Measurements from ENCODE around the gene GJD2.

The GJD2 gene

DNA sequence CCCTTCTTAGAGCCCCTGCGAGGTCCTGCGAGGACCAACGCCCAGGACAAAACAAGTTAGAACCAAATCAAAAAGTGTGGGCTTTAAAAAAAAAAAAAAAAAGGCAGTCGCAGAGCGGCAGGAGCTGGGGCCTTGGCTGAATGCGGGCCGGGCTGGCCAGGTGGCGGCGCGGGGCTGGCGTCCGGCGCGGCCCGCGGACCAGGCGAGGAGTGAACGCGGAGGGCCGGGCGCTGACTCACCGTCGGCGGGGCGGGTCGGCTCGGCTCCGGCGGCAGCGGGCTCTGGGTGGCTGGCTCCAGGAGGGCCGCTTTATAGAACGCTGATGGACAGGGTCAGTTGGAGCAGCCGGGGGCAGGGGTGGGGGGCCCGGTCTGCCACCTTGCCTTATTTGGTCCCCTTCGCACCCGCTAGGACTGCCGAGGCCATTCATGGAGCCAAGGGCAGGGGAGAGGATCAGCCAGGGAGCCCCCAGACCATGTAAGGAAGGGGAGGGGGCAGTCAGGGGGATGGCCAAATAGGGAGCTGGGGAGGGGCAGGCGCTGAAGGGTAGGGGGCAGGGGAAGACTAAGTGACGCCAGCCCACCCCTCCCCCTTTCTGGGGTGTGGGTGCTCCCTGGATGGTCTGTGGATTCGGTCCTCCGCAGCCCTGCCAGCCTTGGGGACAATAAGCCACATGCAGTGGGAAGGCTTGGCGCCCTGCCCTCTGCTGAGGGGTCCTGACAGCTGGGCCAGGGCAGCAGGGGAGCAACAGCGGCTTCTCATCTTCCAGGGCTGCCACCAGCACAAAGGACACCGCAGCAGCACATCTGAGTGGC, 40.7 kb upstream of the GJD2 start, which contains the start of gene ACTC1:
ACTC1 (minus strand) TSS at position 283 of the 815 bp plus-strand sequence. CDS start 741 bp downstream, outside the sequence.
- no peaks in the 10 kb centered on the region for H3K9me3 ChIP-seq (ENCODE audit: insufficient read depth, low read length)
- H3K4me3 ChIP-seq (ENCODE audit: insufficient read length, low read depth) = peak within 1 kb of the TSS; percentile 21
- TF ChIP-seq ZNF274 (IDR thresholded peaks at IDR 0.05; ENCODE audit: low read depth, low read length) (no peak), SUZ12 (IDR thresholded peaks at IDR 0.05; ENCODE audit: extremely low read depth, insufficient read depth, insufficient read length) (no peak)

GRCh38 chr15:34794590-34795206, 39.9 kb upstream of the GJD2 start:
- H3K4me1 ChIP-seq (ENCODE audit: insufficient read depth, insufficient read length) = peaks cover 2% of the 10 kb centered on the region
- peaks cover 25% of the 10 kb centered on the region for H3K27me3 ChIP-seq (ENCODE audit: insufficient read depth, insufficient read length)
- no peaks in the 10 kb centered on the region for H3K9me3 ChIP-seq (ENCODE audit: insufficient read depth, low read length)
- peaks cover 33% of the 10 kb centered on the region for H3K36me3 ChIP-seq (ENCODE audit: insufficient read depth, insufficient read length, low read length)
- H3K9ac ChIP-seq (ENCODE audit: insufficient read length, low read depth) = peak overlapping the region; percentile 50
- H3K4me3 ChIP-seq (ENCODE audit: insufficient read length, low read depth) = no peak overlapping the region
- DNase-seq (ENCODE audit: low read depth, low spot score) = no peak
- TF ChIP-seq ZNF274 (IDR thresholded peaks at IDR 0.05; ENCODE audit: low read depth, low read length) (no peak), YY1 (IDR thresholded peaks at IDR 0.05; ENCODE audit: insufficient read depth, insufficient read length) (no peak), SUZ12 (IDR thresholded peaks at IDR 0.05; ENCODE audit: extremely low read depth, insufficient read depth, insufficient read length) (no peak)

More for the DNA sequence above, 40.7 kb upstream of the GJD2 start, which contains the start of gene ACTC1:
- Histone ChIP-seq H3K27me3 (ENCODE audit: insufficient read depth, insufficient read length) (peaks cover 25% of the 10 kb centered on the region), H3K36me3 (ENCODE audit: insufficient read depth, insufficient read length, low read length) (peaks cover 28% of the 10 kb centered on the region), H3K4me1 (ENCODE audit: insufficient read depth, insufficient read length) (peaks cover 2% of the 10 kb centered on the region), H3K9ac (ENCODE audit: insufficient read length, low read depth) (peak within 1 kb of the TSS; percentile 61)
- DNase-seq (ENCODE audit: low read depth, low spot score) = no peak

DNA sequence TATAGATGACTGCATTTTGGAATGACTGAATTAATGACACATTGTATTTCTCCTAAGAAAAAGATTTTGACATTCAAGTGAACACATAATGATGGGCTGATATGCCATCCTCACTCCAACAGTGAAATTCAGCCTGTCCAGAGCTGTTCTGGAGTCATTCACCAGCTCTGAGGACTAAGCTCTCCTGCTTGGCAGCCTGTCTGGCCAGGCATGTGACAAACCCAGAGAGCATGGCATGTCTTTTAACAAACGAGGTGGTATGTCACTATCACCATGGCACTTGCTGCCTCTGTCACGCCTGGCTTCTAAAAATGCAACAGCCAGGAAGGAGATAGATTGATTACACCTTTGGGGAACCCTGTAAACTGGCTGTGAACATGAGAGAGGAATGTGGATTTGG, 39.1 kb upstream of the GJD2 start:
- H3K27me3 ChIP-seq (ENCODE audit: insufficient read depth, insufficient read length) = peaks cover 25% of the 10 kb centered on the region

DNA sequence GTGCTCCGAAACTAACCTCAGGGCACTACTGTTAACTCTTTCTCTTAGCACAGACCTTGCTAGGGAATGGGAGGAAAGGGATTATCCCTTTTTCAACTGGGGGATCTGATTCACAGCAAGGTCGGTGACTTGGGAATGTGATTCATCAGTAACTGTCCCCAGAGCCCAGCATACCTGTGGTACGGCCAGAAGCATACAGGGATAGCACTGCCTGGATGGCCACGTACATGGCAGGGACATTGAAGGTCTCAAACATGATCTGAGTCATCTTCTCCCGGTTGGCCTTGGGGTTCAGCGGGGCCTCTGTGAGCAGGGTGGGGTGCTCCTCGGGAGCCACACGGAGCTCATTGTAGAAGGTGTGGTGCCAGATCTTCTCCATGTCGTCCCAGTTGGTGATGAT, 38.3 kb upstream of the GJD2 start:
- TF ChIP-seq YY1 (IDR thresholded peaks at IDR 0.05; ENCODE audit: insufficient read depth, insufficient read length) = no peak
- no peak for TF ChIP-seq SUZ12 (IDR thresholded peaks at IDR 0.05; ENCODE audit: extremely low read depth, insufficient read depth, insufficient read length)
- TF ChIP-seq ZNF274 (IDR thresholded peaks at IDR 0.05; ENCODE audit: low read depth, low read length) = no peak
- no peak for DNase-seq (ENCODE audit: low read depth, low spot score)
- Histone ChIP-seq H3K4me1 (ENCODE audit: insufficient read depth, insufficient read length) (peaks cover 2% of the 10 kb centered on the region), H3K27me3 (ENCODE audit: insufficient read depth, insufficient read length) (peaks cover 25% of the 10 kb centered on the region), H3K4me3 (ENCODE audit: insufficient read length, low read depth) (no peak overlapping the region), H3K9me3 (ENCODE audit: insufficient read depth, low read length) (no peaks in the 10 kb centered on the region), H3K9ac (ENCODE audit: insufficient read length, low read depth) (no peak overlapping the region), H3K36me3 (ENCODE audit: insufficient read depth, insufficient read length, low read length) (peaks cover 33% of the 10 kb centered on the region)

More for the DNA sequence above, 39.1 kb upstream of the GJD2 start:
- H3K9me3 ChIP-seq (ENCODE audit: insufficient read depth, low read length) = no peaks in the 10 kb centered on the region
- H3K4me1 ChIP-seq (ENCODE audit: insufficient read depth, insufficient read length) = peaks cover 2% of the 10 kb centered on the region
- no peak for TF ChIP-seq SUZ12 (IDR thresholded peaks at IDR 0.05; ENCODE audit: extremely low read depth, insufficient read depth, insufficient read length)
- no peak for TF ChIP-seq YY1 (IDR thresholded peaks at IDR 0.05; ENCODE audit: insufficient read depth, insufficient read length)
- TF ChIP-seq ZNF274 (IDR thresholded peaks at IDR 0.05; ENCODE audit: low read depth, low read length) = no peak
- DNase-seq (ENCODE audit: low read depth, low spot score) = no peak
- H3K4me3 ChIP-seq (ENCODE audit: insufficient read length, low read depth) = no peak overlapping the region
- no peak overlapping the region for H3K9ac ChIP-seq (ENCODE audit: insufficient read length, low read depth)
- peaks cover 33% of the 10 kb centered on the region for H3K36me3 ChIP-seq (ENCODE audit: insufficient read depth, insufficient read length, low read length)

DNA sequence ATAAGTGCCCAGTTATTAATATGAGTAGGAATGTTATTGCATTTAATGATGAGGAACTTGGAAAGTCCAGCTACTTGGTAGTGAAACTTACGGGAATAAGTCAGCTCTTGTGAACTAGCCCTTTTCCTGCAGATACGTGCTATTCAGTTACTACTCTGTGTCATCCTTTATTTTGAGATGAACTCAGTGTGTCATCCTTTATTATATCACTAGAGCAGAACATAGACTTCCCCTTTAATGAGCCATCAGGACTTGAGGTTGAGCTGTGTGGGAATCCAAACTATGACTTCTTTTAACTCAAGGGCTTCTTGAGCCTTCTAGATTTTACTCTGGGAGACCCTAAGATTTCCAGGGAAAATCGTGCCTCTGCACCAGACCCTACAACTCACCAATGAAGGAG, 36.9 kb upstream of the GJD2 start:
- peaks cover 33% of the 10 kb centered on the region for H3K36me3 ChIP-seq (ENCODE audit: insufficient read depth, insufficient read length, low read length)
- TF ChIP-seq SUZ12 (IDR thresholded peaks at IDR 0.05; ENCODE audit: extremely low read depth, insufficient read depth, insufficient read length) = no peak
- no peak for TF ChIP-seq ZNF274 (IDR thresholded peaks at IDR 0.05; ENCODE audit: low read depth, low read length)
- no peak for TF ChIP-seq YY1 (IDR thresholded peaks at IDR 0.05; ENCODE audit: insufficient read depth, insufficient read length)
- H3K4me3 ChIP-seq (ENCODE audit: insufficient read length, low read depth) = no peak overlapping the region
- peaks cover 23% of the 10 kb centered on the region for H3K27me3 ChIP-seq (ENCODE audit: insufficient read depth, insufficient read length)
- peaks cover 2% of the 10 kb centered on the region for H3K4me1 ChIP-seq (ENCODE audit: insufficient read depth, insufficient read length)
- H3K9ac ChIP-seq (ENCODE audit: insufficient read length, low read depth) = no peak overlapping the region
- no peak for DNase-seq (ENCODE audit: low read depth, low spot score)
- no peaks in the 10 kb centered on the region for H3K9me3 ChIP-seq (ENCODE audit: insufficient read depth, low read length)

DNA sequence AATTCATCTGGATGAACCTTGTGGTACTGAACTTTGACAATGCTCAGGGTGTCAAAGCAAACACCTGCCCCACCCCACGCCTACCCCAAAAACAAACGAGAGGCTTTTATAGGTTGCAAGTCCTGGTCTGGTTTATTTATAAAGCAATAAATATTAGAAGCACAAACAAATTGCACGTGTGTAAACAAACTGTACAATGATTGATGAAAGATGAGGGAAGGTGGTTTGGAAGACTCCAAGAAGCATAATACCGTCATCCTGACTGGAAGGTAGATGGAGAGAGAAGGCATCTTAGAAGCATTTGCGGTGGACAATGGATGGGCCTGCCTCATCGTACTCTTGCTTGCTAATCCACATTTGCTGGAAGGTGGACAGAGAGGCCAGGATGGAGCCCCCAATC, 35.3 kb upstream of the GJD2 start:
- peaks cover 10% of the 10 kb centered on the region for H3K27me3 ChIP-seq (ENCODE audit: insufficient read depth, insufficient read length)
- H3K4me1 ChIP-seq (ENCODE audit: insufficient read depth, insufficient read length) = peaks cover 2% of the 10 kb centered on the region
- no peak for DNase-seq (ENCODE audit: low read depth, low spot score)
- H3K4me3 ChIP-seq (ENCODE audit: insufficient read length, low read depth) = no peak overlapping the region
- H3K36me3 ChIP-seq (ENCODE audit: insufficient read depth, insufficient read length, low read length) = peaks cover 33% of the 10 kb centered on the region
- H3K9me3 ChIP-seq (ENCODE audit: insufficient read depth, low read length) = no peaks in the 10 kb centered on the region
- H3K9ac ChIP-seq (ENCODE audit: insufficient read length, low read depth) = no peak overlapping the region
- TF ChIP-seq ZNF274 (IDR thresholded peaks at IDR 0.05; ENCODE audit: low read depth, low read length) = no peak
- no peak for TF ChIP-seq SUZ12 (IDR thresholded peaks at IDR 0.05; ENCODE audit: extremely low read depth, insufficient read depth, insufficient read length)
- no peak for TF ChIP-seq YY1 (IDR thresholded peaks at IDR 0.05; ENCODE audit: insufficient read depth, insufficient read length)

DNA sequence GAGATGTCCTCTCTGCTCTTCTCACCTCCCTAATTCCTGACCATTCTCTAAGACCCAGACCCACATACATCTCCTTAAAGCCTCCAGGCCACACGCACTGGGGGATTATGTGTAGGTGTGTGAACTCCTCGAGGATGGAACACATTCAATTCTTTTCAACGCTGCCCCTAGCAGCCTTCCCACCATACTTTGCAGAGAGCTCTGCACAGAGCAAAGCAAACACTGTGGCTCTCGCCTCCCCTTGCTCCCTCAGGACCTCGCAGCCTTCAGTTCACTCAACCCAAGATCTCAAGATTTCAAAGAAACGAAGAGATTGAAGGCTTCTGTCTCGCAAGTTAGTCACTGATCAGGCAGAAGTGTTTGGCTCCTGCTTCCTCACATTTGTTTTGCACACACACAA, 34.5 kb upstream of the GJD2 start:
- Histone ChIP-seq H3K9me3 (ENCODE audit: insufficient read depth, low read length) (no peaks in the 10 kb centered on the region), H3K27me3 (ENCODE audit: insufficient read depth, insufficient read length) (peaks cover 2% of the 10 kb centered on the region), H3K4me3 (ENCODE audit: insufficient read length, low read depth) (no peak overlapping the region), H3K9ac (ENCODE audit: insufficient read length, low read depth) (no peak overlapping the region), H3K36me3 (ENCODE audit: insufficient read depth, insufficient read length, low read length) (peaks cover 33% of the 10 kb centered on the region), H3K4me1 (ENCODE audit: insufficient read depth, insufficient read length) (peaks cover 2% of the 10 kb centered on the region)
- no peak for TF ChIP-seq SUZ12 (IDR thresholded peaks at IDR 0.05; ENCODE audit: extremely low read depth, insufficient read depth, insufficient read length)
- no peak for TF ChIP-seq ZNF274 (IDR thresholded peaks at IDR 0.05; ENCODE audit: low read depth, low read length)
- TF ChIP-seq YY1 (IDR thresholded peaks at IDR 0.05; ENCODE audit: insufficient read depth, insufficient read length) = no peak
- DNase-seq (ENCODE audit: low read depth, low spot score) = no peak

All from NT2/D1 (cell line).